HepG2 (cell line): ENCODE data around the gene RBM5. TPM values are rescaled to one million over a fixed set of nuclear protein-coding genes. Genes with fewer than 3 reads are reported as not detected.

Experiments used
- HNRNPUL1 ChIP-seq: fragments of 200-400 bp; formaldehyde crosslinking; IDR thresholded peaks from 2 replicates; pipeline ENCODE4 v1.6.1; 2017; ENCODE audit warnings: low read depth, mild to moderate bottlenecking, low read length, moderate library complexity
- HOXA3 ChIP-seq: sonication (generic); formaldehyde crosslinking; IDR thresholded peaks from 2 replicates; pipeline ENCODE4 v1.5.0; 2020; ENCODE audit warnings: missing genetic modification reagents
- JUND ChIP-seq: sonication (generic); formaldehyde crosslinking; IDR thresholded peaks from 2 replicates; pipeline ENCODE4 v1.8.0; 2022; ENCODE audit warnings: mild to moderate bottlenecking, missing genetic modification reagents
- MYNN ChIP-seq: sonication (generic); formaldehyde crosslinking; IDR thresholded peaks from 2 replicates; pipeline ENCODE4 v1.4.0; 2020; ENCODE audit warnings: mild to moderate bottlenecking, low read depth, missing genetic modification reagents
- RAD51 ChIP-seq: fragments of 450-650 bp; IDR thresholded peaks from 2 replicates; pipeline ENCODE4 v1.6.1; 2016; ENCODE audit warnings: borderline replicate concordance
- RORA ChIP-seq: sonication (generic); formaldehyde crosslinking; IDR thresholded peaks from 2 replicates; pipeline ENCODE4 v1.5.0; 2020; ENCODE audit warnings: mild to moderate bottlenecking, missing genetic modification reagents, moderate library complexity
- SOX5 ChIP-seq: IDR thresholded peaks from 2 replicates; pipeline ENCODE4 v1.6.1; 2016; ENCODE audit warnings: borderline replicate concordance
- TARDBP ChIP-seq: sonication (generic); formaldehyde crosslinking; IDR thresholded peaks from 2 replicates; pipeline ENCODE4 v1.8.0; 2022; ENCODE audit warnings: mild to moderate bottlenecking, missing genetic modification reagents
- TSC22D2 ChIP-seq: sonication (generic); formaldehyde crosslinking; IDR thresholded peaks from 2 replicates; pipeline ENCODE4 v1.5.1; 2020; ENCODE audit warnings: missing genetic modification reagents, mild to moderate bottlenecking, borderline replicate concordance
- ZFX ChIP-seq: sonication (generic); formaldehyde crosslinking; IDR thresholded peaks from 2 replicates; pipeline ENCODE4 v1.4.0; 2020; ENCODE audit warnings: mild to moderate bottlenecking, low read depth, missing genetic modification reagents, moderate library complexity
- ZFY ChIP-seq: sonication (generic); formaldehyde crosslinking; IDR thresholded peaks from 2 replicates; pipeline ENCODE4 v1.4.0; 2020; ENCODE audit warnings: missing genetic modification reagents
- ZNF12 ChIP-seq: sonication (generic); formaldehyde crosslinking; IDR thresholded peaks from 2 replicates; pipeline ENCODE4 v1.5.0; 2020; ENCODE audit warnings: missing genetic modification reagents
- ZNF451 ChIP-seq: sonication (generic); formaldehyde crosslinking; IDR thresholded peaks from 2 replicates; pipeline ENCODE4 v1.5.0; 2020; ENCODE audit warnings: mild to moderate bottlenecking, missing genetic modification reagents
- ZNF609 ChIP-seq: sonication (generic); formaldehyde crosslinking; IDR thresholded peaks from 2 replicates; pipeline ENCODE4 v1.4.0; 2020; ENCODE audit warnings: mild to moderate bottlenecking, missing genetic modification reagents, borderline replicate concordance
- ZNF777 ChIP-seq: sonication (generic); formaldehyde crosslinking; IDR thresholded peaks from 2 replicates; pipeline ENCODE4 v1.4.0; 2020; ENCODE audit warnings: missing genetic modification reagents
- ZSCAN31 ChIP-seq: sonication (generic); formaldehyde crosslinking; IDR thresholded peaks from 2 replicates; pipeline ENCODE4 v1.5.0; 2020; ENCODE audit warnings: low read depth, mild to moderate bottlenecking, missing genetic modification reagents
- polyA plus RNA-seq, 8 experiments: library from polyadenylated mRNA; depleted of rRNA in 3 of 8; stranded (reverse) in 7 of 8; unstranded in 1 of 8; fragments of >200 nt; fragmentation: Illumina TruSeq in 4 of 8; extraction: Trizol in 4 of 8; gene quantifications; 2 replicates each; pipeline versions ENCODE4 v1.2.1 to v1.2.3, GENCODE V29; 2011 to 2016; ENCODE audit warnings: low read depth in 4 of 8, missing spikeins in 1 of 8, mixed read lengths in 1 of 8; ENCODE audit not compliant: insufficient read depth in 1 of 8
- total RNA-seq, 5 experiments: library from RNA; depleted of rRNA; stranded (reverse); fragments of >200 nt; fragmentation: Illumina TruSeq; extraction: Trizol; gene quantifications; 2 replicates each; pipeline ENCODE4 v1.2.3, GENCODE V29; 2016; ENCODE audit warnings: low read depth in 1 of 5
- TF ChIP-seq, protein P1 (sequence below): sonication (generic); formaldehyde crosslinking; IDR thresholded peaks from 2 replicates; pipeline ENCODE4; 2020; ENCODE audit warnings: missing genetic modification reagents, mild to moderate bottlenecking, borderline replicate concordance
- TF ChIP-seq, protein P2 (sequence below): sonication (generic); formaldehyde crosslinking; IDR thresholded peaks from 2 replicates; pipeline ENCODE4 v1.8.1; 2023; ENCODE audit warnings: mild to moderate bottlenecking, missing genetic modification reagents
- TF ChIP-seq, protein P3 (sequence below): sonication (generic); formaldehyde crosslinking; IDR thresholded peaks from 2 replicates; pipeline ENCODE4 v1.4.0; 2020; ENCODE audit warnings: mild to moderate bottlenecking, missing genetic modification reagents

Gene RBM5
- total and polyA plus RNA-seq, 2 of the 13 experiments (the other 11 are each of a cell fraction or from before 2014, with no cell fraction given), result 106 to 204 TPM

GRCh38 chr3:50150863-50151686 lies 62.4 kb downstream of the RBM5 start (continued):
- TF ChIP-seq ZNF451 (CRISPR knock-in tag) (no peak), ZFX (CRISPR knock-in tag) (peak; percentile 88), ZSCAN31 (CRISPR knock-in tag) (no peak), TSC22D2 (CRISPR knock-in tag) (no peak), ZFY (CRISPR knock-in tag) (peak; percentile 83), JUND (peak; percentile 34; the same call in 1 of the 2 replicates), HOXA3 (CRISPR knock-in tag) (0 out of 2 replicates have a peak, but pooled peaks have one; percentile 22), HNRNPUL1 (no peak), RORA (no peak), ZNF777 (0 out of 2 replicates have a peak, but pooled peaks have one; percentile 33), ZNF609 (CRISPR knock-in tag) (peak; percentile 52; the same call in 1 of the 2 replicates), RAD51 (no peak), ZNF12 (CRISPR knock-in tag) (no peak), MYNN (no peak), SOX5 (CRISPR knock-in tag) (no peak), TARDBP (CRISPR knock-in tag) (no peak)
- TF ChIP-seq, protein P1, sequence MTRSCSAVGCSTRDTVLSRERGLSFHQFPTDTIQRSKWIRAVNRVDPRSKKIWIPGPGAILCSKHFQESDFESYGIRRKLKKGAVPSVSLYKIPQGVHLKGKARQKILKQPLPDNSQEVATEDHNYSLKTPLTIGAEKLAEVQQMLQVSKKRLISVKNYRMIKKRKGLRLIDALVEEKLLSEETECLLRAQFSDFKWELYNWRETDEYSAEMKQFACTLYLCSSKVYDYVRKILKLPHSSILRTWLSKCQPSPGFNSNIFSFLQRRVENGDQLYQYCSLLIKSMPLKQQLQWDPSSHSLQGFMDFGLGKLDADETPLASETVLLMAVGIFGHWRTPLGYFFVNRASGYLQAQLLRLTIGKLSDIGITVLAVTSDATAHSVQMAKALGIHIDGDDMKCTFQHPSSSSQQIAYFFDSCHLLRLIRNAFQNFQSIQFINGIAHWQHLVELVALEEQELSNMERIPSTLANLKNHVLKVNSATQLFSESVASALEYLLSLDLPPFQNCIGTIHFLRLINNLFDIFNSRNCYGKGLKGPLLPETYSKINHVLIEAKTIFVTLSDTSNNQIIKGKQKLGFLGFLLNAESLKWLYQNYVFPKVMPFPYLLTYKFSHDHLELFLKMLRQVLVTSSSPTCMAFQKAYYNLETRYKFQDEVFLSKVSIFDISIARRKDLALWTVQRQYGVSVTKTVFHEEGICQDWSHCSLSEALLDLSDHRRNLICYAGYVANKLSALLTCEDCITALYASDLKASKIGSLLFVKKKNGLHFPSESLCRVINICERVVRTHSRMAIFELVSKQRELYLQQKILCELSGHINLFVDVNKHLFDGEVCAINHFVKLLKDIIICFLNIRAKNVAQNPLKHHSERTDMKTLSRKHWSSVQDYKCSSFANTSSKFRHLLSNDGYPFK (CRISPR knock-in tag), result 0 out of 2 replicates have a peak, but pooled peaks have one; percentile 16
- TF ChIP-seq, protein P2, sequence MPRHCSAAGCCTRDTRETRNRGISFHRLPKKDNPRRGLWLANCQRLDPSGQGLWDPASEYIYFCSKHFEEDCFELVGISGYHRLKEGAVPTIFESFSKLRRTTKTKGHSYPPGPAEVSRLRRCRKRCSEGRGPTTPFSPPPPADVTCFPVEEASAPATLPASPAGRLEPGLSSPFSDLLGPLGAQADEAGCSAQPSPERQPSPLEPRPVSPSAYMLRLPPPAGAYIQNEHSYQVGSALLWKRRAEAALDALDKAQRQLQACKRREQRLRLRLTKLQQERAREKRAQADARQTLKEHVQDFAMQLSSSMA (CRISPR knock-in tag), result no peak
- TF ChIP-seq, protein P3, sequence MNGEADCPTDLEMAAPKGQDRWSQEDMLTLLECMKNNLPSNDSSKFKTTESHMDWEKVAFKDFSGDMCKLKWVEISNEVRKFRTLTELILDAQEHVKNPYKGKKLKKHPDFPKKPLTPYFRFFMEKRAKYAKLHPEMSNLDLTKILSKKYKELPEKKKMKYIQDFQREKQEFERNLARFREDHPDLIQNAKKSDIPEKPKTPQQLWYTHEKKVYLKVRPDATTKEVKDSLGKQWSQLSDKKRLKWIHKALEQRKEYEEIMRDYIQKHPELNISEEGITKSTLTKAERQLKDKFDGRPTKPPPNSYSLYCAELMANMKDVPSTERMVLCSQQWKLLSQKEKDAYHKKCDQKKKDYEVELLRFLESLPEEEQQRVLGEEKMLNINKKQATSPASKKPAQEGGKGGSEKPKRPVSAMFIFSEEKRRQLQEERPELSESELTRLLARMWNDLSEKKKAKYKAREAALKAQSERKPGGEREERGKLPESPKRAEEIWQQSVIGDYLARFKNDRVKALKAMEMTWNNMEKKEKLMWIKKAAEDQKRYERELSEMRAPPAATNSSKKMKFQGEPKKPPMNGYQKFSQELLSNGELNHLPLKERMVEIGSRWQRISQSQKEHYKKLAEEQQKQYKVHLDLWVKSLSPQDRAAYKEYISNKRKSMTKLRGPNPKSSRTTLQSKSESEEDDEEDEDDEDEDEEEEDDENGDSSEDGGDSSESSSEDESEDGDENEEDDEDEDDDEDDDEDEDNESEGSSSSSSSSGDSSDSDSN (CRISPR knock-in tag), result peak; percentile 67
